Measurements from ENCODE around the gene PPIL4. TPM values are rescaled to one million over a fixed set of nuclear protein-coding genes. Genes with fewer than 3 reads are reported as not detected.

The PPIL4 gene
- total and polyA plus RNA-seq, 3 donors from 2014 or later: 13.9 to 39.4 (median 36.0) TPM

- Histone ChIP-seq H3K9me3 (no peaks in the 10 kb centered on the region), H3K4me3 (no peak within 1 kb of the TSS)
- peak; percentile 23 for DNase-seq
Observed at GRCh38 chr6:149484733-149485700, 60.8 kb downstream of the PPIL4 start, which contains the start of gene ZC3H12D. ZC3H12D (minus strand) TSS chr6:149485014; CDS start chr6:149474543, 10,471 bp downstream.

GRCh38 chr6:149483849-149484655, 61.8 kb downstream of the PPIL4 start:
- DNase-seq: no peak
- Histone ChIP-seq H3K27me3 (no peaks in the 10 kb centered on the region), H3K4me3 (no peak overlapping the region), H3K27ac (no peak overlapping the region), H3K4me1 (no peaks in the 10 kb centered on the region), H3K36me3 (ENCODE audit: low read depth, missing control alignments) (no peaks in the 10 kb centered on the region), H3K9me3 (no peaks in the 10 kb centered on the region)
- 88 to 94% methylated on average over 11 of the region's 11 CpGs for WGBS, 2 donors
- intact Hi-C loops (cut with DNase I; ENCODE audit: low total_unique reads): no loop called here
- TF ChIP-seq CTCF (IDR thresholded peaks at IDR 0.05): no peak
- no peak for TF ChIP-seq POLR2A (IDR thresholded peaks at IDR 0.05)

More at GRCh38 chr6:149484733-149485700, 60.8 kb downstream of the PPIL4 start, which contains the start of gene ZC3H12D:
- H3K27ac ChIP-seq: no peak within 1 kb of the TSS
- intact Hi-C loops (cut with DNase I; ENCODE audit: low total_unique reads): no loop called here
- 81 to 88% methylated on average over 16 to 22 of the region's 22 CpGs for WGBS, 2 donors
- no peaks in the 10 kb centered on the region for H3K27me3 ChIP-seq
- H3K36me3 ChIP-seq (ENCODE audit: low read depth, missing control alignments): no peaks in the 10 kb centered on the region
- TF ChIP-seq POLR2A (IDR thresholded peaks at IDR 0.05) (no peak), CTCF (IDR thresholded peaks at IDR 0.05) (no peak)
- H3K4me1 ChIP-seq: no peaks in the 10 kb centered on the region

GRCh38 chr6:149483334-149483725, 62.5 kb downstream of the PPIL4 start:
- Histone ChIP-seq H3K27me3 (no peaks in the 10 kb centered on the region), H3K36me3 (ENCODE audit: low read depth, missing control alignments) (no peaks in the 10 kb centered on the region), H3K4me1 (no peaks in the 10 kb centered on the region), H3K9me3 (no peaks in the 10 kb centered on the region), H3K27ac (no peak overlapping the region), H3K4me3 (no peak overlapping the region)
- 77 to 95% methylated on average over 3 of the region's 3 CpGs for WGBS, 2 donors
- TF ChIP-seq POLR2A (IDR thresholded peaks at IDR 0.05): no peak
- no peak for TF ChIP-seq CTCF (IDR thresholded peaks at IDR 0.05)
- no peak for DNase-seq
- intact Hi-C loops (cut with DNase I; ENCODE audit: low total_unique reads): no loop called here

GRCh38 chr6:149482545-149483333, 63.1 kb downstream of the PPIL4 start:
- DNase-seq: no peak
- Histone ChIP-seq H3K9me3 (no peaks in the 10 kb centered on the region), H3K4me1 (no peaks in the 10 kb centered on the region), H3K27me3 (no peaks in the 10 kb centered on the region), H3K36me3 (ENCODE audit: low read depth, missing control alignments) (no peaks in the 10 kb centered on the region), H3K4me3 (no peak overlapping the region), H3K27ac (peak overlapping the region in 1 of 2 donors; percentile 47)
- no peak for TF ChIP-seq POLR2A (IDR thresholded peaks at IDR 0.05)
- WGBS, 2 donors: 71 to 80% methylated on average over 14 of the region's 14 CpGs
- intact Hi-C loops (cut with DNase I; ENCODE audit: low total_unique reads): no loop called here

Measured in testis (tissue), 3 donors.